NOMO-1 treated with dmso at 0.1 percent for 144 hours (cell line): ENCODE results near the gene GTPBP4.
"Not testable (repeated sequence)": the region's sequence is repeated elsewhere in the genome, so short reads cannot be mapped to it uniquely, and the experiment has no call there.

Experiments
- DNase-seq: peaks from one replicate; lab custom pipeline; 2025; ENCODE audit not compliant: unreplicated experiment; lab: John Stamatoyannopoulos, UW

Gene GTPBP4

GRCh38 chr10:1024103-1024502 lies 35.9 kb downstream of the GTPBP4 start:
- DNase-seq: no peak

GRCh38 chr10:1025683-1026082 lies 37.4 kb downstream of the GTPBP4 start, which contains the start of gene IDI2:
Gene IDI2 (minus strand): TSS chr10:1025859. CDS start chr10:1024723, 1,136 bp downstream.
- no peak for DNase-seq

DNA sequence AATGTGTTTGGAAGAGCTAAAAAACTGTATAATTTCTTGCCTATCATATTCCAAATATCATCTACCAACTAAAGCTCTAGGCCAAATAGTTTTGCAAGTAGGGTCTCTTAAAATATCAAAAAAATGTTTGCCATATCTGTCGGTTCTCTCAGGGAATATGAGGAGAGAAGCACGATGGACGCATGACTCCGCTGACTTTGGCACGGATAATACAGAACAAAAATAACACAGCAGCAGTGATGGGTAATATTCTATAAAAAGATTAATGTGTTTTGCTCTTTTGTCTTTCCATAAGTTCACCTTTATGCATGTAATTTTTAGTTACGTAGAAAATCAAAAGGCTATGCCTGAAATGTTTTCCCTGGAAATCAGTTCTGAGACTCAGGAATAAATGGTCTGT lies 38.3 kb downstream of the GTPBP4 start:
- no peak for DNase-seq

DNA sequence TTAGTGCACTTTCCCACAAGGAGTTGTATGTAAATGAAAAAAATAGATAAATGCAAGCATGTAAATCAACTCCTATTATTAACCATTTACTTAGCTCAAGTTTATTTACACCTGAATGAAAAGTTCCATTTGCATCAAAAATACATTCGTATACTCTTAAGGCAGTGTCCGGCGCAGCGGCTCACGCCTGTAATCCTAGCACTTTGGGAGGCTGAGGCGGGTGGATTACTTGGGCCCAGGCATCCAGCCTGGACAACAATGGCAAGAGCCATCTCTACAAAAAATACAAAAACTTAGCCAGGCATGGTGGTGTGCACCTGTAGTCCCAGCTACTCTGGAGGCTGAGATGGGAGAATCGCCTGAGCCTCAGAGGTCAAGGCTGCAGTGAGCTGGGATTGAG lies 41.6 kb downstream of the GTPBP4 start:
- no peak for DNase-seq

GRCh38 chr10:1033601-1034000 lies 45.4 kb downstream of the GTPBP4 start:
- DNase-seq: no peak

GRCh38 chr10:1034758-1035157 lies 46.5 kb downstream of the GTPBP4 start:
- DNase-seq: no peak

DNA sequence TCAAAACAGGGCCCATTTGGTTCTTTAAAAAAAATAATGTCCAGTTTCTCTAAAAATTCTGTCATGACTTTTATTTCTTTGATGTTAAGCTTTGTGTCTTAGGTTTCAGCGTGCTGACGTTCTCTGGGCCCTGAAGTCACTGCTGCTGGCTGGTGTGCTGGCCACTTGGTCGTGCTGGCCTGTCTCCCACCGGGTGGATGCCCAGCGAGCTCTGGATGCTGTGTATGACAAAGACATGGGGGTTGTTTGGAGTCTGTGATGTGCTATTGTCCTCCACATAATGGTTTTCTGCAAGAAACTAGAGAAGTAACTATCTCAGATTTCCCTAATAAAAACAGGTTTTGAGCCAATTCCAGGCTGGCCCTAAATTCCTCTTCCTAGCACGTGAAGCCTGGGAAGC lies 47.0 kb downstream of the GTPBP4 start:
- no peak for DNase-seq

DNA sequence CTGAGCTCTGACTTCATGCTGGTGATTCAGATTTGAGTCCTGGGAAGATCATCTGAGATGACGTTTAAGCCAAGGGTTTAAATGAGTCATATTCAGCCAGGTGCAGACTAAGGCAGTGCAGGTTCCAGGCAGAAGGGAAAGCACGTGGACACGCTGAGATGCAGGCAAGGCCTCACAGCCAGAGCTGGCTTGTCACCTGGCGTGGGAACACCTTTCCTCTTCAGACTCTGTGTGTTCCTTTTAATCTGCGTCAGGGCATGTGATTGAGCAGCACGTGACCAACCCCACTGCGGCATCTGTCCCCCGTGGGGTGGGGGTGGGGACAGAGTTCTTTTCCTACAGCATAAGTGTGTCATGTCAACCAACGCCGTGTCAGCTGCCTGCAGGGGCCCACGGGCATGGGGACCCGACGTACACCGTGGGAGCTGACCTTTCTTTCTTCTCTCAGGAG lies 48.1 kb downstream of the GTPBP4 start:
- DNase-seq: no peak

DNA sequence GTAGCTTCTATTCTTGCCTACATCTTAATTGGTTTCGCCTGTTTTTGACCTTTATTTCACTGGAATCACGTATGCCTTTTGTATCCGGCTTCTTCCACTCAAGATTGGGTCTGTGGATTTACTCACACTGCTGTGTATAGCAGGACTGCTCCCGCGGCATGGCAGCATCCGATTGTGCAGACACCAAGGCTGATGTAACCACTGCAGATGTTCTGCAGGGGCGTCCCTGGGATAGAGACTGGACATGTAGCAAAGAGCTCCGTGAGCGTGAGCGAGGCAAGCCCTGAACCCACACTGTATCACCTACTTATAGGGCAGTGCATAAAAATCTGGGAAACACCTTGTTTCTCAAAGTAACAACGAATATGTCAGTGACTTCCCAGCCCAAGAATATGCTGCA lies 48.9 kb downstream of the GTPBP4 start:
- DNase-seq: no peak

GRCh38 chr10:1038769-1039168 lies 50.5 kb downstream of the GTPBP4 start:
- DNase-seq: not testable (repeated sequence)

DNA sequence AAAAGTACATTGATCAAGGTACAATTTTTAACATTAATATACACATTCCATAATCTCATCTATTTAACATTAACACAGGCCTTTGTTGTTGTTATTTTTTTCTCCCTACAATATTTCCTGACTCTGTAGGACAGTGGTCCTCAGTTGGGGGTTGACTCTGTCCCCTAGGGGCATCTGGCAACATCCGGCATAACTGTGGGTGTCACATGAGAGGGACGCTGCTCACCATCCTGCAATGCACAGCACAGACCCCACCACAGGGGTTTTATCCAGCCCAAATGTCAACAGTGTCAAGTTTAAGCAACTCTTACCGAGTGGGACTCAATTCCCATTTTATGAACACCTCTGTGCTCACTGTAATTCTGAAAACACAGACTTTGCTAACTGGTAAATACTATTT lies 51.9 kb downstream of the GTPBP4 start:
- no peak for DNase-seq

GRCh38 chr10:1041514-1041913 lies 53.3 kb downstream of the GTPBP4 start:
- DNase-seq: no peak

DNA sequence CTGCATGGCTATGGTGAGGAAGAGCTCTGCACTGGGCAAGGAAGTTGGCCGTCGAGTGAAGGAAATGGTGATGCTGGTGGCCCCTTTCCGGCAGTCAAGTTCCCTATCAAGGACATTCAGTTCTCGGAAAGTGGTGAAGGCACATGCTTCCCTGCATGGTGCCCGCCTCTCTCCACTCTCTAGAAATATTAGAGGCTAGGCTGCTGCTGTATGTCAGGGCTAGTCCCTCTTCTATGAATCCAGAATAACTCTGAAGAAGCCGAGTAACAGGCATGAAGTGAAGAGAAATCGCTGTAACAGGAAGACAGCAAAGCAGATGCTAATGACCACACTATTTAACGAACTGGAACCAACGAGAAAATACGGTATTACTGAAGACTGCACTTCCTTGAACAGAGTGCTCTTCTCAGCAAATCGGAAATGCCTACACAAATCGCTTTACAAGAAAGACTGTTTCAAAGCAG lies 55.3 kb downstream of the GTPBP4 start:
- peak; percentile 52 for DNase-seq

GRCh38 chr10:1044146-1044545 lies 55.9 kb downstream of the GTPBP4 start:
- DNase-seq: no peak

GRCh38 chr10:1044964-1045363 lies 56.7 kb downstream of the GTPBP4 start:
- no peak for DNase-seq

DNA sequence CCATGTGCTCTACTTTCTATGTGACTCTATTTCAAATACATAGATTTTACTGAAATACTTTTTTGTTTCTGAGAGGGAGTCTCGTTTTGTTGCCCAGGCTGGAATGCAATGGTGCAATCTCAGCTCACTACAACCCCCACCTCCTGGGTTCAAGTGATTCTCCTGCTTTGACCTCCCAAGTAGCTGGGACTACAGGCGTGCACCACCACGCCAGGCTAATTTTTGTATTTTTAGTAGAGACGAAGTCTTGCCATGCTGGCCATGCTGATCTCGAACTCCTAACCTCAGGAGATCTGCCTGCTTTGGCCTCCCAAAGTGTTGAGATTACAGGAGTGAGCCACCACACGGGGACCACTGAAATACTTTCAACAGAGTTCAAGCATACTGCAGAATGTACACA lies 57.2 kb downstream of the GTPBP4 start:
- DNase-seq: no peak

DNA sequence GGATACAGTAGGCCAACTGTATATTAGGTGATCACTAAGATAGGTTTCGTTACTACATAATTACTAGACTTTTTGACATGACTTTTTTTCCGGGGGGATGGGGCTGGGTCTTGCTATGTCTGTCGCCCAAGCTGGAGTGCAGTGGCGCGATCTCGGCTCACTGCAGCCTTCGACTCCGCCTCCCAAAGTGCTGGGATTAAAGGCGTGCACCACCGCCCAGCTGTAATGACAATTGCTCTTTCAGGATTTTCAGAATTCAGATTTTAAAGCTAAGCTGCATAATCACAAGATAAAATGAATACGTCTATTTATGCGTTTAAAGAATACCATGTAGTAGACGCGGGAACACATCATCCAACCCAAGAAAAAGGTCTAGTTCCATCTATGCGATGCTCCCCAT lies 59.7 kb downstream of the GTPBP4 start:
- DNase-seq: no peak

DNA sequence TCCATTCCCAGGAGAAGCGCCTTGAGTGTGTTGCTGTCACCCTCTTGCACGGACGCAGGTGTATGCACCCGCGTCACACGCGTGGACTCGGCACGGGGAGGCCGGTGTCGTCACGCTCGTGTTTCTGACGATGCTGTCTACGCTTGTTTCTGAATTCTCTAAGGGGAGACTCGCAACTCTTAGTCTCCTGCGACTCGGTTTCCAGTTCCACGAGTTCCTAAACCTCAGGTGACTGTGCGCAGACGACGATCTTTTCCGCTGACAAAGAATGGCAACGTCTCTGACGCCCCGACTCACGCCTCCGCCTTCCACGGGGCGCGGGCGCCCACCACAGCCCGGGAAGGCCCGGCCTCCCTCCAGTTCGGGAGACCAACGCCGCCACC lies 60.1 kb downstream of the GTPBP4 start:
- no peak for DNase-seq

GRCh38 chr10:1048732-1049424 lies 60.6 kb downstream of the GTPBP4 start, which contains the start of gene IDI1:
Gene IDI1 (minus strand): TSS chr10:1049119. CDS start chr10:1049003, 116 bp downstream.
- peak; percentile 98 for DNase-seq

GRCh38 chr10:1049425-1049958 lies 61.3 kb downstream of the GTPBP4 start:
- DNase-seq: no peak

- no peak for DNase-seq
These were observed 61.9 kb downstream of the GTPBP4 start for GRCh38 chr10:1050145-1050544.

DNA sequence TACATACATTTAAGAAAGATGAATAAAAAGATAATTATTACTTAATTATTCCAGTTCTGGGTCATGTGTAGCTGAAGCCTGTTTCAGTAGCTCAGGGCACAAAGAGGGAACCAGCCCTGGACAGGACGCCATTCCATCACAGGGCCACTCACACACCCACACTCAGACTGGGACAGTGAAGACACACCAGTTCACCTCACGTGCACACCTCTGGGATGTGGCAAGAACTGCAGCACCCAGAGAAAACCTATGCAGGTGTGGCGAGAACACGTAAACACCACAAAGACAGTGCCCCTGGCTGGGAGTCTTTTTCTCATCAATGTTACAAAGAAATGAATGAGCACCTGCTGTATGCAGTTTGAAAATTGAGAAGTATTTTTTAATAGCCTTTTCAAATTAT lies 62.3 kb downstream of the GTPBP4 start:
- no peak for DNase-seq

GRCh38 chr10:1054684-1055083 lies 66.5 kb downstream of the GTPBP4 start:
- no peak for DNase-seq
